ENCODE results near the gene CCDC7.

GRCh38 chr10:32445036-32445435 is 904 bp upstream of the CCDC7 start:
- TF ChIP-seq POLR2A (IDR thresholded peaks at IDR 0.05; ENCODE audit: low read depth, low read length) (no peak), TAF1 (IDR thresholded peaks at IDR 0.05; ENCODE audit: low read depth, low read length) (no peak)

All from GM12891 (cell line).